ENCODE measurements around the gene WNT5B.
"Not testable (repeated sequence)": the region's sequence is repeated elsewhere in the genome, so short reads cannot be mapped to it uniquely, and the experiment has no call there.

- TF ChIP-seq POLR2AphosphoS5, POLR2A (IDR thresholded peaks at IDR 0.05): not testable (repeated sequence)
Measured at GRCh38 chr12:1602706-1603105, 26.3 kb upstream of the WNT5B start.
